Breast epithelium (tissue), 3 donors: ENCODE data around the gene WDR53.

Experiments
- CTCF ChIP-seq, 3 donors: fragments of 450-650 bp; IDR thresholded peaks; one replicate each; pipeline ENCODE4 v1.5.1; 2016 to 2017; ENCODE audit warnings: antibody characterized with exemption in 3 of 3, mild to moderate bottlenecking in 3 of 3, moderate library complexity in 3 of 3
- POLR2A ChIP-seq: fragments of 450-650 bp; IDR thresholded peaks from one replicate; pipeline ENCODE4 v1.6.1; 2016; ENCODE audit warnings: antibody characterized with exemption, mild to moderate bottlenecking, moderate library complexity

GRCh38 chr3:196596355-196596754, 28.0 kb upstream of the WDR53 start:
- TF ChIP-seq CTCF (IDR thresholded peaks at IDR 0.05) (no peak), POLR2A (no peak)
